H1 (cell line): ENCODE results near the gene PTPRG. TPM values are rescaled to one million over a fixed set of nuclear protein-coding genes. Genes with fewer than 3 reads are reported as not detected.

Experiments used
- CTCF ChIA-PET: fragments of 300-600 bp; sonication (Branson Sonifier 250); formaldehyde crosslinking; loops from one replicate; lab custom pipeline; 2021; ENCODE audit not compliant: partially characterized antibody; lab: Charles Lee
- POLR2A ChIA-PET: fragments of 300-600 bp; sonication (Branson Sonifier 250); formaldehyde crosslinking; loops from one replicate; lab custom pipeline; 2021; ENCODE audit warnings: inconsistent platforms; ENCODE audit not compliant: partially characterized antibody; lab: Charles Lee
- DNase-seq, 2 experiments: peaks; one replicate each; pipeline versions ENCODE4 v3.0.0 to v3.0.0-alpha.2; 2010 to 2022; ENCODE audit warnings: low spot score in 2 of 2, low read depth in 1 of 2, mixed read lengths in 1 of 2
- FAIRE-seq: peaks from 2 replicates; lab custom pipeline; 2011; peaks lifted over from hg19 to GRCh38; lab: Jason Lieb, UNC
- H2AFZ ChIP-seq: 2 replicates; pipeline ENCODE4 v1.8.1; 2012; ENCODE audit warnings: low read length, inconsistent platforms
- H2AK5ac ChIP-seq: 2 replicates; pipeline ENCODE4 v1.6.1; 2013; ENCODE audit warnings: low read depth, low read length
- H2BK120ac ChIP-seq: replicated peaks from 2 replicates; pipeline ENCODE3; 2013; ENCODE audit warnings: low read depth, low read length, inconsistent platforms
- H2BK12ac ChIP-seq: 2 replicates; pipeline ENCODE4 v1.6.1; 2013; ENCODE audit warnings: low read depth, low read length
- H2BK15ac ChIP-seq: 2 replicates; pipeline ENCODE4 v1.6.1; 2013; ENCODE audit warnings: low read length
- H2BK20ac ChIP-seq: 2 replicates; pipeline ENCODE4 v1.6.1; 2013; ENCODE audit warnings: low read length
- H2BK5ac ChIP-seq: 2 replicates; pipeline ENCODE4 v1.6.1; 2013; ENCODE audit warnings: low read depth, low read length
- H3K14ac ChIP-seq: 2 replicates; pipeline ENCODE4 v1.6.1; 2013; ENCODE audit warnings: inconsistent platforms; ENCODE audit not compliant: insufficient read length
- H3K18ac ChIP-seq: 2 replicates; pipeline ENCODE4 v1.6.1; 2013; ENCODE audit warnings: low read length; ENCODE audit errors: extremely low read depth
- H3K23ac ChIP-seq: 2 replicates; pipeline ENCODE4 v1.6.1; 2013; ENCODE audit warnings: inconsistent platforms; ENCODE audit not compliant: insufficient read length
- H3K23me2 ChIP-seq: 2 replicates; pipeline ENCODE4 v1.6.1; 2013; ENCODE audit warnings: low read depth, low read length
- H3K27ac ChIP-seq: 2 replicates; pipeline ENCODE4 v1.6.1; 2011; ENCODE audit warnings: low read depth, low read length, inconsistent platforms
- H3K27me3 ChIP-seq, 4 experiments: replicated peaks in 1 of 4; 1 replicate in 1 of 4; 2 replicates in 3 of 4; pipeline versions ENCODE4 v1.6.1 to v1.8.1; 2011 to 2013; ENCODE audit warnings: low read length in 3 of 4, mild to moderate bottlenecking in 3 of 4, inconsistent platforms in 2 of 4, mixed read lengths in 2 of 4, moderate library complexity in 1 of 4; ENCODE audit not compliant: control insufficient read depth in 3 of 4, insufficient read depth in 3 of 4; ENCODE audit errors: extremely low read depth in 1 of 4
- H3K36me3 ChIP-seq, 4 experiments: 2 replicates each; pipeline versions ENCODE4 v1.6.1 to v1.8.1; 2011 to 2013; ENCODE audit warnings: mild to moderate bottlenecking in 4 of 4, low read length in 3 of 4, moderate library complexity in 2 of 4, control low read depth in 1 of 4, inconsistent platforms in 1 of 4; ENCODE audit not compliant: insufficient read depth in 4 of 4, control insufficient read depth in 2 of 4
- H3K4ac ChIP-seq: replicated peaks from 2 replicates; pipeline ENCODE3; 2013; ENCODE audit warnings: low read length, low read depth, mixed read lengths, inconsistent platforms; ENCODE audit not compliant: insufficient read length
- H3K4me1 ChIP-seq, 4 experiments: replicated peaks in 1 of 4; 1 replicate in 1 of 4; 2 replicates in 3 of 4; pipeline versions ENCODE4 v1.6.1 to v1.8.1; 2011 to 2013; ENCODE audit warnings: low read length in 3 of 4, inconsistent platforms in 2 of 4, mixed read lengths in 1 of 4; ENCODE audit not compliant: insufficient read depth in 4 of 4, control insufficient read depth in 3 of 4
- H3K4me2 ChIP-seq, 2 experiments: 2 replicates each; pipeline versions ENCODE4 v1.6.1 to v1.8.1; 2011 to 2013; ENCODE audit warnings: low read depth in 2 of 2, low read length in 2 of 2, control low read depth in 1 of 2, inconsistent platforms in 1 of 2, mild to moderate bottlenecking in 1 of 2; ENCODE audit not compliant: insufficient read depth in 1 of 2
- H3K4me3 ChIP-seq, 4 experiments: fragments of 200-600, 300-600 bp in 1 of 4; sonication (generic), shearing (Covaris generic), sonication (Bioruptor Twin) in 1 of 4; 2 replicates each; pipeline versions ENCODE4 v1.5.1 to v1.8.1; 2011 to 2016; ENCODE audit warnings: low read length in 4 of 4, low read depth in 3 of 4, control low read depth in 2 of 4, inconsistent platforms in 2 of 4, mild to moderate bottlenecking in 2 of 4, mixed read lengths in 1 of 4, moderate library complexity in 1 of 4; ENCODE audit not compliant: insufficient read depth in 2 of 4; ENCODE audit errors: extremely low read depth in 1 of 4
- H3K56ac ChIP-seq: replicated peaks from 2 replicates; pipeline ENCODE3; 2013; ENCODE audit warnings: low read depth, mild to moderate bottlenecking, mixed read lengths, low read length, inconsistent platforms; ENCODE audit not compliant: insufficient read length
- H3K79me1 ChIP-seq: 2 replicates; pipeline ENCODE4 v1.6.1; 2013; ENCODE audit warnings: low read depth, low read length, control low read depth
- H3K79me2 ChIP-seq, 2 experiments: 2 replicates each; pipeline versions ENCODE4 v1.6.1 to v1.8.1; 2012 to 2013; ENCODE audit warnings: low read length in 2 of 2, mild to moderate bottlenecking in 2 of 2, inconsistent platforms in 1 of 2; ENCODE audit not compliant: insufficient read depth in 2 of 2, control insufficient read depth in 1 of 2
- H3K9ac ChIP-seq, 4 experiments: replicated peaks in 1 of 4; 1 replicate in 1 of 4; 2 replicates in 3 of 4; pipeline versions ENCODE4 v1.6.1 to v1.8.1; 2011 to 2013; ENCODE audit warnings: low read depth in 3 of 4, low read length in 3 of 4, control low read depth in 2 of 4, mild to moderate bottlenecking in 2 of 4, moderate library complexity in 2 of 4, inconsistent platforms in 1 of 4; ENCODE audit errors: extremely low read depth in 1 of 4
- H3K9me3 ChIP-seq, 2 experiments: 2 replicates each; pipeline versions ENCODE4 v1.6.1 to v1.8.1; 2012 to 2013; ENCODE audit warnings: mild to moderate bottlenecking in 2 of 2, moderate library complexity in 2 of 2, control low read depth in 1 of 2, inconsistent platforms in 1 of 2, low read depth in 1 of 2, low read length in 1 of 2, mixed read lengths in 1 of 2; ENCODE audit not compliant: insufficient read depth in 2 of 2
- H4K20me1 ChIP-seq, 2 experiments: replicated peaks in 1 of 2; 2 replicates each; pipeline versions ENCODE3 to v1.8.1; 2011 to 2013; ENCODE audit warnings: inconsistent platforms in 2 of 2, low read length in 2 of 2, mild to moderate bottlenecking in 1 of 2; ENCODE audit not compliant: insufficient read depth in 2 of 2, control insufficient read depth in 1 of 2
- H4K5ac ChIP-seq: 2 replicates; pipeline ENCODE4 v1.6.1; 2013; ENCODE audit warnings: low read length, low read depth, mixed read lengths, inconsistent platforms; ENCODE audit not compliant: insufficient read length
- H4K8ac ChIP-seq: 2 replicates; pipeline ENCODE4 v1.8.0; 2013; ENCODE audit warnings: mild to moderate bottlenecking, moderate library complexity, low read length, inconsistent platforms; ENCODE audit not compliant: insufficient read depth; ENCODE audit errors: extremely low read depth
- H4K91ac ChIP-seq: replicated peaks from 2 replicates; pipeline ENCODE3; 2013; ENCODE audit warnings: low read length, mixed read lengths, inconsistent platforms; ENCODE audit not compliant: insufficient read length
- KDM1A ChIP-seq: fragments of 200-600, 300-600 bp; sonication (generic); IDR thresholded peaks from 2 replicates; pipeline ENCODE4 v1.7.1; 2016; ENCODE audit warnings: mild to moderate bottlenecking, low read length, borderline replicate concordance
- KDM4A ChIP-seq: IDR thresholded peaks from one replicate; pipeline ENCODE4 v1.7.1; 2012; ENCODE audit warnings: low read depth, mild to moderate bottlenecking, moderate library complexity, low read length, inconsistent platforms; ENCODE audit not compliant: severe bottlenecking
- MAFK ChIP-seq: IDR thresholded peaks from 2 replicates; pipeline ENCODE4 v1.6.1; 2012; ENCODE audit warnings: low read depth, mild to moderate bottlenecking, improper control_type of control experiment, low read length
- TBP ChIP-seq: IDR thresholded peaks from 2 replicates; pipeline ENCODE4 v1.6.1; 2011; ENCODE audit warnings: low read depth, low read length, improper control_type of control experiment
- WGBS, 2 experiments: shearing (Covaris generic) in 1 of 2; methylation state at CpG; one replicate each; pipeline versions ENCODE4 v1.1.6 to v1.1.7; 2013 to 2015; ENCODE audit warnings: low lambda C conversion rate in 2 of 2, mixed read lengths in 2 of 2, inconsistent platforms in 1 of 2, low coverage in 1 of 2, missing lambda C conversion rate in 1 of 2; ENCODE audit not compliant: insufficient replicate concordance in 2 of 2, insufficient coverage in 1 of 2, insufficient read length in 1 of 2; ENCODE audit errors: extremely low coverage in 1 of 2, missing lambda C conversion rate in 1 of 2; 5-methylcytosine and 5-hydroxymethylcytosine counted together
- polyA plus RNA-seq, 7 experiments: library from polyadenylated mRNA; depleted of rRNA in 3 of 7; stranded (reverse) in 5 of 7; unstranded in 2 of 7; fragments of >200 nt in 5 of 7; fragments of 200-250 nt in 2 of 7; gene quantifications; 1 replicate in 5 of 7; 2 replicates in 1 of 7; 4 replicates in 1 of 7; pipeline versions ENCODE4 v1.2.1 to v1.2.3, GENCODE V29; 2011 to 2013; ENCODE audit warnings: missing spikeins in 2 of 7, mixed read lengths in 2 of 7
- total RNA-seq: library from RNA; stranded (reverse); fragmentation: NEBNext Ultra II Directional; extraction: Animal tissue kit (Norgen Biotek cat#: 25700); gene quantifications from 2 replicates; pipeline ENCODE4 v1.2.1, GENCODE V29; 2021

Gene PTPRG
- total and polyA plus RNA-seq, 2 of the 8 experiments (the other 6 are each of a cell fraction or from before 2014, with no cell fraction given) = 23.3 to 96.2 TPM

DNA sequence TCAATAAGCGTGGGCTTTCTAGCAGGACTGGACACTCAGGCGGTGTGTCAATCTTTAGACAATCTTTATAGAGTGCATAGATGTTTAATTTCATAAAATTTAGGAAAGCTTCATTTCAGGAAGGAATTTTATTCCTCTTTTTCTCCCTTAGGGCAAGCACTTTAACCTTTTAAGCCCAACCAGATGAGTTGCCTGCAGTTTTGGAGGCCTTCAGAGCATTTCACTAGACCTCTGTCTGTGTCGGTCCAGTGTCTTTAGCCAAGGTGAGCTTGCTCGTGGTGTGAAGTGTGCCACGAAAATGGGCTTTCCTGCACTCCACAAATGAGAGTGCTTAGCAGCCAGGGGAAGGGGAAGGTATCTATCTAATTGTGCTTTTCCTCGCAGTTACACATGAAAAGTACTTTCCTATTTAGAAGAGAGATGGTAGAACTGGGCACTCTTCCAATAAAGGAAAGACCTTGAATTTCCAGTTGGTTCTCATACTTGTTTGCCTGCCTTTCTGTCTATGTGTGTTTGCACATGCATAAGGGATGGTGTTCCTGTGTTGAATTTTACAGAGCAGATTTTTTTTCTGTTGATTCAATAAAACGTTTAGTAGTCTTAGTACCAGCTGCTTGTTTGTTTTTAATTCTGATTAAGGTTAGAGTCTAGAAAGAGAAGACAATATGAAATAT lies 758.3 kb downstream of the PTPRG start:
- Histone ChIP-seq H4K20me1 (no peaks in the 10 kb centered on the region), H3K79me2 (no peaks in the 10 kb centered on the region), H3K4me2 (peak overlapping the region in 1 of 2 experiments; percentile 94; a peak in 1 of 4 replicates), H2BK20ac (no peak overlapping the region), H3K14ac (no peak overlapping the region), H2BK120ac (no peak overlapping the region), H2BK15ac (no peak overlapping the region), H2AFZ (no peak overlapping the region), H3K23ac (no peak overlapping the region), H3K79me1 (no peaks in the 10 kb centered on the region), H2AK5ac (no peak overlapping the region), H2BK5ac (no peak overlapping the region), H4K91ac (no peak overlapping the region), H3K27ac (no peak overlapping the region), H3K27me3 (no peaks in the 10 kb centered on the region; a peak in 2 of 7 replicates), H3K36me3 (peaks cover 0 to 5% (median 0%) of the 10 kb centered on the region in 4 experiments; a peak in 2 of 8 replicates), H3K23me2 (peaks cover 11% of the 10 kb centered on the region), H3K4ac (no peak overlapping the region), H2BK12ac (no peak overlapping the region), H3K18ac (no peak overlapping the region), H3K56ac (no peak overlapping the region), H3K9me3 (peaks cover 3 to 6% of the 10 kb centered on the region in 2 experiments; a peak in 1 of 4 replicates), H4K5ac (no peak overlapping the region), H4K8ac (no peak overlapping the region), H3K4me1 (peaks cover 0 to 3% (median 0%) of the 10 kb centered on the region in 4 experiments; a peak in 2 of 7 replicates), H3K9ac (no peak overlapping the region), H3K4me3 (peak overlapping the region in 2 of 4 experiments; percentile 72 to 81; a peak in 4 of 8 replicates)
- ChIA-PET POLR2A (interaction anchor here (1.0 to 1.2 kb wide), 3 partner anchors 33 to 219 kb away, joined by 3 to 5 read pairs (median 5); no protein-coding TSS in a partner anchor), CTCF (no interaction called here)
- TF ChIP-seq MAFK = no peak
- TF ChIP-seq KDM4A = no peak
- 0 out of 2 replicates have a peak, but pooled peaks have one; percentile 76 for TF ChIP-seq KDM1A
- TF ChIP-seq TBP = no peak
- DNase-seq (no peak), FAIRE-seq (no peak)
- 80% methylated on average over 7 of the region's 7 CpGs; no CpG with 5 or more reads in 1 of the 2 experiments for WGBS, 2 experiments
